HL-60 (cell line): Measurements from ENCODE around the gene UBALD1.

ENCODE experiments used
- DNase-seq, 2 experiments: peaks; one replicate each; pipeline ENCODE4 v3.0.0-alpha.2; 2010 to 2020; ENCODE audit warnings: low read depth in 1 of 2, low spot score in 1 of 2
- H3K27ac ChIP-seq: fragments of 250-450 bp; sonication (Bioruptor Pico); replicated peaks from 2 replicates; pipeline ENCODE4 v1.5.1; 2020; ENCODE audit warnings: mild to moderate bottlenecking, moderate library complexity
- H3K27me3 ChIP-seq: fragments of 250-450 bp; sonication (Bioruptor Pico); 2 replicates; pipeline ENCODE4 v1.5.1; 2021; ENCODE audit warnings: mild to moderate bottlenecking, moderate library complexity; ENCODE audit not compliant: insufficient read depth, poor library complexity, severe bottlenecking
- H3K4me3 ChIP-seq: replicated peaks from 2 replicates; pipeline ENCODE4 v1.5.1; 2011; ENCODE audit warnings: mild to moderate bottlenecking, control low read depth, low read length; ENCODE audit not compliant: insufficient read depth
- CTCF ChIP-seq: IDR thresholded peaks from one replicate; pipeline ENCODE4 v1.5.1; 2011; ENCODE audit warnings: low read length, control low read depth, inconsistent platforms; ENCODE audit not compliant: insufficient read depth
- GABPA ChIP-seq: IDR thresholded peaks from 2 replicates; pipeline ENCODE4 v1.6.1; 2012; ENCODE audit warnings: low read depth
- POLR2AphosphoS5 ChIP-seq: IDR thresholded peaks from 2 replicates; pipeline ENCODE4 v1.6.1; 2012; ENCODE audit warnings: low read depth
- REST ChIP-seq: IDR thresholded peaks from 2 replicates; pipeline ENCODE4 v1.6.1; 2012; ENCODE audit warnings: low read depth; ENCODE audit not compliant: insufficient replicate concordance
- SPI1 ChIP-seq: IDR thresholded peaks from 2 replicates; pipeline ENCODE4 v1.6.1; 2012; ENCODE audit warnings: low read depth, mild to moderate bottlenecking, borderline replicate concordance

UBALD1 gene

GRCh38 chr16:4612977-4613635, 1.6 kb downstream of the UBALD1 start:
- Histone ChIP-seq H3K4me3 (peak overlapping the region; percentile 95), H3K27ac (peak overlapping the region; percentile 88), H3K27me3 (no peaks in the 10 kb centered on the region)
- DNase-seq, result peak; percentile 56 to 76
- no peak for TF ChIP-seq SPI1
- no peak for TF ChIP-seq GABPA
- TF ChIP-seq REST, result no peak
- TF ChIP-seq POLR2AphosphoS5, result 0 out of 2 replicates have a peak, but pooled peaks have one; percentile 23
- TF ChIP-seq CTCF, result no peak

GRCh38 chr16:4612474-4612931, 2.2 kb downstream of the UBALD1 start:
- H3K27ac ChIP-seq, result peak overlapping the region; percentile 88
- H3K27me3 ChIP-seq, result no peaks in the 10 kb centered on the region
- DNase-seq, result peak in 1 of 2 experiments; percentile 29
- H3K4me3 ChIP-seq, result peak overlapping the region; percentile 95
- no peak for TF ChIP-seq POLR2AphosphoS5
- no peak for TF ChIP-seq SPI1
- no peak for TF ChIP-seq GABPA
- TF ChIP-seq REST, result no peak
- TF ChIP-seq CTCF, result no peak

- no peak overlapping the region for H3K4me3 ChIP-seq
- peak in 1 of 2 experiments; percentile 45 for DNase-seq
- H3K27ac ChIP-seq, result peak overlapping the region; percentile 33
- no peak for TF ChIP-seq REST
- no peak for TF ChIP-seq CTCF
- TF ChIP-seq POLR2AphosphoS5, result no peak
- TF ChIP-seq GABPA, result no peak
- no peak for TF ChIP-seq SPI1
- no peaks in the 10 kb centered on the region for H3K27me3 ChIP-seq
These were observed 3.2 kb downstream of the UBALD1 start for GRCh38 chr16:4611337-4612021.
